Choroid plexus epithelial cell (primary cell): ENCODE measurements around the gene NAA10.

Source experiments
- DNase-seq: peaks from one replicate; pipeline ENCODE4 v3.0.0-alpha.2; 2010; ENCODE audit warnings: low read depth
- H3K4me3 ChIP-seq: 2 replicates; pipeline ENCODE4 v1.5.1; 2011; ENCODE audit warnings: low read depth, mild to moderate bottlenecking, control low read depth, low read length, moderate library complexity
- CTCF ChIP-seq: conservative IDR thresholded peaks from 2 replicates; pipeline ENCODE4 v1.5.1; 2011; ENCODE audit warnings: low read depth, mild to moderate bottlenecking, control low read depth, inconsistent platforms, low read length, moderate library complexity

NAA10 gene

GRCh38 chrX:153948002-153948466, 13.2 kb upstream of the NAA10 start:
- DNase-seq = no peak
- no peak overlapping the region for H3K4me3 ChIP-seq
- TF ChIP-seq CTCF = no peak

- DNase-seq = peak; percentile 83
- peak; percentile 89 for TF ChIP-seq CTCF
- H3K4me3 ChIP-seq = no peak overlapping the region
These were observed 12.4 kb upstream of the NAA10 start for GRCh38 chrX:153947009-153947769.

DNA sequence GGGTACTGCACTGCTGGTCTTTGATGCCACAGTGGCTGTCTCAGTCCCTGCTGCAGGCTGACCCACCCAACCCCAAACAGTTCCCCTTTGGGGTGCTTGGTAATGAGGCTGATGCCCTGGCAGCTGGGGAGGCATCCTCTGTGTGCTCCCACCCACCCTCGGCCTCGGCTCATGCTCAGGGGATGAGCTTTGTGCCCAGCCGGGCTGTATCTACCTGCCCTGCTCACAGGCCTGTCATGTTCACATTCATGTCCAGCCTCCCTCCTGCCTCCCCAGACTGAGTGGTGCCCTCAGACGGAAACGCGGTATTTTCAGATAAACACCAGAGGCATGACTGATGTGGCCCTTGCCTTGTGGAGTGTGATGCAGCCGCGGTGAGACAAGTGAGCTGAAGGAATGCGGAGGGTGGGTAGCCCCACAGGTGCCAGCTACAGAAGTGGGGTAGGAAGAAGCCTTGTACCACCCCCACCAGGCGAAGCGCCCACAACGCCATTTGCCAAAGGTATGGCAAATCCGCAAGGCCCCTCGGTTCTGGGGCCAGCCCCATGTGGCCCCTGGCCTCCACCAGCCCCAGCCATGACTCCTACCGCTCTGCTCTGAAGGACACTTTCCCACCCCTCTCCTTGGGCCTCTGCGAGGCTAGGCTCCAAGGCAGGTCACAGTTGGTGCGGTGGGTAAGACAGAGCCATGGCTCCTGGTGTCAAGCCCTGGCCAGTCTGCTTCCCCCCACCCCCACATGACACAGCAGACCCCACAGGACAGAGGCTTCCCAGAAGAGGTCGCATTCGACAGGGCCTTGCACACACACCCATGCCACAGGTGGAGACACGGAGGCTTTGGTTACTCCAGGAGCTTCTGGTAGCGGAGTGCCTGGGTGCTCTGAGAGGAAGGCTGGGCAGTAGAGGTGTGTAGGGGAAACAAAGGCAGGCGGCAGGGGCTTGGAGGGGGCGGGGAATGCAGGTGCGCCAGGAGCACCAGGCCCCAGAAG, 11.4 kb upstream of the NAA10 start:
- no peak for DNase-seq
- no peak overlapping the region for H3K4me3 ChIP-seq
- no peak for TF ChIP-seq CTCF

DNA sequence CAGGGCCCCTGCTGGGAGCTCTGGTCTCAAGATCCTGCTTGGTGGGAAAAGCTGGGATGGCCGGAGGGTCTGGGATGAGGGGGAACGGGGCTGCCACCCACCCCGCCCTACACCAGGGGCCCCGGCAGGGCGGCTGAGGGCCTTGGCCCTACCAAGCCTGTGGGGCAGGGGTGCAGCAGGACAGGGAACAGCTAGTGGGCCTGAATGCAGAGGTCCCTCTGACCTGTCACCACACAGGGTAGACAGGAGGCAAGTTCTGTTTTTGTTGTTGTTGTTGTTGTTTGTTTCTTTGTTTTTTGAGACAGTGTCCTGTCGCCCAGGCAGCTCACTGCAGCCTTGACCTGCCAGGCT, 9.9 kb upstream of the NAA10 start:
- DNase-seq = no peak
- TF ChIP-seq CTCF = no peak
- no peak overlapping the region for H3K4me3 ChIP-seq

- peak within 1 kb of the TSS; percentile 35 for H3K4me3 ChIP-seq
- no peak for DNase-seq
- TF ChIP-seq CTCF = no peak
These were observed 9.4 kb upstream of the NAA10 start, which contains the start of gene RENBP for GRCh38 chrX:153944140-153944799. Gene RENBP (minus strand): TSS chrX:153944643. CDS start chrX:153944610, 33 bp downstream.

DNA sequence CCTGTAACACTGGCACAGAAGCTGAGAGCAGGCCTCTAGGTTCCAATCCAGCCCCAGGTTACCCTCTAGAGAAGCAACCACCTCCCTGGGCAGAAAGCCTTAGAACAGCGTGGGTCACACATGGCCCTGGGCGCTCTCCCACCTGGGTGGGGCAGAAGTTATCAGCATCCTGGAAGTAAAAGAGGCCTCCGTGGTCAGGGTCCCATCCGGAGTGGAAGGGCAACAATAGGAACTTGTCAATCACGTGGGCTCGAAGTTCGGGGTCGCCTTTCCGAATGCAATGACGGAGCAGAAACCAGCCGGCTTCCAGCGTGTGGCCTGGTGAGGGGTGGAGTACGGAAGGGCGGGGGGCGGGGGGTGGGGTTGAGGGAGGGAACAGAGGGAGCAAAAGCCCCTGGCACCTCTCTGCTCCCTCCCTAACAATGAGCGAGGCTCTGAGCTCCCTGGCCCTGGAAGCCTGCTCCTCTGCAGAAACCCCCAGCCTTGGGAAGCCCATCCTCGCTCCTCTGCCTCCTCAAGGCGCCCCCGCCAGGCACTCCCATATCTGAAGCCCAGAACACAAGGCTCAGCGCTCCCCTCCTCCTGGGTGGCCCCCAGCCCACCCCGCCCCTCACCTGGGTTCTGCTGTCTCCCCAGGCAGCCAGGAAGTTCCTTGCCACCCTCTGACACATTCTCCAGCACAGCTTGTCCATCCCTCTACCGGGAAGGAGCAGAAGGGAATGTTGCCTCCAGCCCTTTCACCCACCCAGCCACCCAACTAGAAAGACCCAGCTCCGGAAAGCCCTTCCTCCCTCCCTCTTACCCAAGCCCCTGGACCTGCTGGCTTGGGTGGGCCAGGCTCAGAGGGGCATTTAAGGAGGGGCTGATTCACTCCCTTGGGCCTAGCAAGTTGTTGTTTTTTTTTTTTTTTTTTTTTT, 6.8 kb upstream of the NAA10 start:
- no peak overlapping the region for H3K4me3 ChIP-seq
- no peak for DNase-seq
- TF ChIP-seq CTCF = no peak
